DOHH2 (cell line): Measurements from ENCODE around the gene PRUNE1.

Source experiments
- CTCF ChIP-seq: fragments of 200-600 bp; sonication (generic); IDR thresholded peaks from one replicate; pipeline ENCODE4 v1.5.1; 2014; ENCODE audit warnings: antibody characterized with exemption, mild to moderate bottlenecking, low read depth, low read length; ENCODE audit not compliant: poor library complexity, severe bottlenecking
- EZH2phosphoT487 ChIP-seq: fragments of 200-600 bp; sonication (generic); IDR thresholded peaks from 2 replicates; pipeline ENCODE4 v1.6.1; 2017; ENCODE audit warnings: borderline replicate concordance, mild to moderate bottlenecking, antibody characterized with exemption, low read length, moderate library complexity, mixed read lengths

- TF ChIP-seq EZH2phosphoT487: no peak
- TF ChIP-seq CTCF: no peak
Measured at GRCh38 chr1:151056149-151056548, 47.9 kb downstream of the PRUNE1 start.
